CD4-positive, alpha-beta T cell treated with Interferon alpha-2 for 1 hour (primary cell): ENCODE results near the gene COQ8A.

Experiments
- DNase-seq, 2 donors: peaks; one replicate each; pipeline ENCODE4 v3.0.0-alpha.2; 2020 to 2022

COQ8A gene

DNA sequence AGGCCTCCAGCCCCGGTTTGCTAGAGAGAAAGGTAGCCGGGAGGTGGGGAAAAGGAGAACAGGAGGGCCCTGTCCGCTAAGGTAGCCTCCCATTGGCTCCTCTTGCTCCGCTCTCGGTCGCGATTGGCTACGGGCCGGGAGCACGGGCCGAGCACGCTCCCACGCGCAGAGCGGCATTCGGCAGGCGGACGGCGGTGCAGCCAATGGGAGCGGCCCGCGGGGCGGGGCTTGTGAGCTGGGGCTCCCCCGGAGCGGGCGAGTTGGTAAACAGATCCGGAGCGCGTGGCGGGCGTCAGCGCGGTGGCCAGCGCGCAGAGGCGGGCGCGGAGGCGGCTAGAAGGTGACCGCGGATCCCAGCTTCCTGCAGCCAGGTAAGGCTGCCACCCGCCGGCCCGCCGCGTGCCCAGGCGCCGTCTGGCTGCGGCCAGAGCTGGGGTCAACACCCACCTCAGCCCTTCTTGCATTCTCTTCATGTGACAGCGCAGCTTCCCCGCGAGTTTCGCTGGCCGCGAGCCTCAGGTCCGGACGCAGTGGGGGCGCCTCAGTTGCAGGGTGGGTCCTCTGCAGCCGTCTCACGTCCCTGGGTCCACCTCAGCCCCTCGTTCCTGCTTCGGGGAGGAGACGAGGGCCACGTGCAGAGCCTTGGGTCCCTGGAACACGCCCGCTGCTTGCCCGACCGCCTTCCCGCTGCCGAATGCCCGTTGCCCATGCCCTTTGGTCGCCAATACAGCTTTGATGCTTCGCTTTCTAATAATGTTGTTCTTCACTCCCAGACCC lies at the start of gene COQ8A:
COQ8A (plus strand) TSS at position 266 of the 777 bp plus-strand sequence. CDS start 21,092 bp downstream, outside the sequence.
- DNase-seq: peak; percentile 99

GRCh38 chr1:226890331-226891108 lies 49.6 kb upstream of the COQ8A start:
- no peak for DNase-seq

DNA sequence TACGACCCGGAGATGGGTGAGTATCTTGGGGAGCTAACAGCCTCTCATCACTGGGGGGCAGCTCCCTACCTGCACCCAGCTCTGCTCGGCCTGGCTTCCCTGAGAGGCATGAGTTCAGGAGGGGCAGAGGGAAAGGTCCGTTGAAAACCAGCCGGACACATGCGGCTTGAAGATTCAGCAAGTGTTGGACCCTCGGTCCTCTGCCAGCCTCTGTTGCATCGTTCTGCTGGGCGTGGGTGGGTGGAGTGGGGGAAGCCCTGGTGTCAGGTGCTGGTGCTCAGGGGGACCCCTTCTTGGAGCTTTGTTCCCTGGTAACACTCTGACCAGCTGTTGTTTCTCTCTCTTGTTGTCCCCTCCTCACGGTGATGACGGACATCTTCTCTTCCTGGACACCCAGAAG lies 48.7 kb upstream of the COQ8A start:
- DNase-seq: no peak

DNA sequence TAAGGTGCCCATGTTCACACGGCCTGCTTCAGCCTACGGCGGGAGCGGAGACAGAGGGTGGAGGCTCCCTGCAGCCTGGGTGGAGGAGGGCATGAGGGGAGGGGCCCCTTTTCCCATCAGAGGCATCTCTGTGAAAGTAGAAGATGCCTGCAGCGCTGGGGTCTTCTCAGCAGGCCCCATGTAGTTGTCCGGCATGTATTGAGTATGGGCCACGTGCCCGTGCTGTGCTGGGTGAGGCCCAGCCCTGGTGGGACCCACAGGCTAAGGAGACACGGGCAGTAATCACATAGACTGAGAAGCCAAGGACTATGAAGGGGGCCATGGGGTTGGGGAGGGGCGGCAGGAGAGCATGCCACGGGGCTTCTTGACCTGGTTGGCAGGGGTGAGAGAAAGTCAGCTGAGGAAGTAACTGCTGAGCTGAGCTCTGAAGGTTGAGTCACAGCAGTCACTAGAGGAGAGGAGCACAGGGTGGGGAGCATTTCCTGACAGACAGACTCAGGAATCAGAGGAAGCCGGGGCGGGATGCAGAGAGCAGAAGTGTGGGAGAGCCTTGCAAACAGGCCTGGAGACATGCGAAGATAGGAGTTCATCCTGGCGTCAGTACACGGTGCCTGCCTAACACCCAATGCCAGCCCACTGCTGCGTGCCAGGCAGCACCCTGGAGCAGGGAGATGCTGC lies 48.1 kb upstream of the COQ8A start:
- no peak for DNase-seq

GRCh38 chr1:226892524-226892875 lies 47.6 kb upstream of the COQ8A start:
- no peak for DNase-seq

DNA sequence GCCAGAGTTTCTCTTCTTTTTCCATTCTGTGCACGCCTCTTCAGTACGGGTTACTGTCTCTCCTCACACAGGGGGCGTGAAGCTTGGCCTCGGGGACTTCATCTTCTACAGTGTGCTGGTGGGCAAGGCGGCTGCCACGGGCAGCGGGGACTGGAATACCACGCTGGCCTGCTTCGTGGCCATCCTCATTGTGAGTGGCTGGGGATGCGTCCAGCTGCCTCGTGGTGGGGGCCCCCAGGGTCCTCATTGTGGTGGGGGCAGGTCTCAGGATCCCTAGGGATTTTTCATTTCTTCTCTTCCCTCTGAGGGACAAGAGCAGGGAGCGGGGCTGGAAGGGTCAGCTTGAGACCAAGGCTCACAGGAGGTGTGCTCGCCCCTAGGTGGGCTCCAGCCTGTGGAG lies 46.2 kb upstream of the COQ8A start:
- no peak for DNase-seq

GRCh38 chr1:226894826-226895225 lies 45.3 kb upstream of the COQ8A start:
- no peak for DNase-seq

DNA sequence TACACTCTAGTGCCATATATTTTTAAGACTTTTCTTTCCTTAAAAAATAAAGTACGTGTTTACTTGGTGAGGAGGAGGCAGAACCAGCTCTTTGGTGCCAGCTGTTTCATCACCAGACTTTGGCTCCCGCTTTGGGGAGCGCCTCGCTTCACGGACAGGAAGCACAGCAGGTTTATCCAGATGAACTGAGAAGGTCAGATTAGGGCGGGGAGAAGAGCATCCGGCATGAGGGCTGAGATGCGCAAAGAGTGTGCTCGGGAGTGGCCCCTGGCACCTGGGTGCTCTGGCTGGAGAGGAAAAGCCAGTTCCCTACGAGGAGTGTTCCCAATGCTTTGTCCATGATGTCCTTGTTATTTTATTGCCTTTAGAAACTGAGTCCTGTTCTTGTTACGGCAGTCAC lies 44.5 kb upstream of the COQ8A start:
- DNase-seq: no peak

GRCh38 chr1:226898246-226898645 lies 41.8 kb upstream of the COQ8A start:
- DNase-seq: no peak

GRCh38 chr1:226901421-226901820 lies 38.7 kb upstream of the COQ8A start:
- DNase-seq: no peak

DNA sequence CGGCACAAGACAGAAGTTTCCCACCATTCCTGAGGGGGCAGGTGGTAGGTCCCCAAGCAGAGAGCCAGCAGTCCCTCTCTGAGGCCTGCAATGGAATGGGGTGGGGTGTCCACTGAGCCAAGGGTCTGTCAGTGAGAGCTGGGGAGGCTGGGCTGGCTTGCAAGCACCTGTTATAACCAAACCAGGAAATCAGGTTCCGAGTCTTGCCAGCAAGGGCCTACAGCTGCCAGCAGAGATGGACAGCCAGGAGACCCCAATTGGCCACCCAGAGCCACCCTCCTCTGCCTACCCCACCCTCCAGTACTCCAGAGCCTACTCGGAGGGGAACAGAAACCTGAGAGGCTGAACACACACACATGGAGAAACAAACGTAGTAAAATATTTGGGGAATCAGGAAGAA lies 37.5 kb upstream of the COQ8A start:
- no peak for DNase-seq

GRCh38 chr1:226903819-226904716 lies 36.0 kb upstream of the COQ8A start:
- no peak for DNase-seq

- DNase-seq: no peak
These were observed 35.3 kb upstream of the COQ8A start for GRCh38 chr1:226904772-226905171.

DNA sequence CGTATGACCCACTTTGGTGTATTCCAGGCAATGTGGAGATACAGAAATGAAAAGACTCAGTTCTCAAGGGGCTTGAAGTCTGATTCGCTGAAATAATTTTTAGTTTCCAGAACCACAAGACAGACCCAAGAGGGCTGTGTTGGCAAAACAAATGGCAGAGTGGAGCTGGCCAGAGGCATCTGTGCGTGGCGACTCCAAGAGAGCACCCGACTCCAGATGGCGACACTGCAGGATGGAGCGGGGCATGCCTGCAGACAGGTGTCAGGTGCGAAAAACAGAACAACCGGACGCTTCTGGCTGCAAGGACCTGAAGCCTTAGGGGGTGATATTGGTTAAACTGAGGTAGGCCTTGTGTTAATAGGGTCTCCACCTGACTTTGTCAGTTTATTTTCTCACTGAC lies 31.7 kb upstream of the COQ8A start:
- no peak for DNase-seq

GRCh38 chr1:226908913-226909312 lies 31.2 kb upstream of the COQ8A start:
- DNase-seq: no peak

DNA sequence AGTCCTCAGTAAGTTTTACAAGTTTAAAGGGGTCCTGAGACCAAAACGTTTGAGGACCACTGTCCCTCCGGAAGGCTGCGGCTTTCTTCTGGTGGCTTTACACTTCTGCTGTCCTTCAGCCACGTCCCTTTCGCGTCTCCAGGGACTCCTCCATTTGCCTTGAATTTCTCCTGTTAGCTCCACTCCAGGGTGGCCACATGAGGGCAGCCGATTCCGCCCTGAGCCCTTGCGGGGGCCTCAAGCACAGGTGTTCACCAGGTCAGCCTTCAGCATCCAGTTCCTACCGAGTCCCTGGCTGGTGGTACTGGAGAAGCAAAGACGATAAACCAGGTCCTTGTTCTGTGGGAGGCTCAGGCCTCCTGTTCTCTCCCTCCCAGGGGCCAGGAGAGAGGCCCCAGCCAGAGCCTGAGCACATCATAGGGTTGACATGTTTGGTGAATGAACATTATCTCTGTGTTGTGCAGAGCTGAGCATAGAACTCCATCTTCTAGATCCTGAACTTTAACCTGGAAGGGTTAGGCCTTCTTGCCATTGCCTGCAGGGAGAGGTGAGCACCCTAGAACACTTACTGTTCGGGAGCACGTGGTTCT lies 27.4 kb upstream of the COQ8A start:
- peak; percentile 39 to 40 for DNase-seq

GRCh38 chr1:226915672-226915995 lies 24.5 kb upstream of the COQ8A start:
- no peak for DNase-seq

GRCh38 chr1:226916497-226916896 lies 23.6 kb upstream of the COQ8A start:
- DNase-seq: no peak

DNA sequence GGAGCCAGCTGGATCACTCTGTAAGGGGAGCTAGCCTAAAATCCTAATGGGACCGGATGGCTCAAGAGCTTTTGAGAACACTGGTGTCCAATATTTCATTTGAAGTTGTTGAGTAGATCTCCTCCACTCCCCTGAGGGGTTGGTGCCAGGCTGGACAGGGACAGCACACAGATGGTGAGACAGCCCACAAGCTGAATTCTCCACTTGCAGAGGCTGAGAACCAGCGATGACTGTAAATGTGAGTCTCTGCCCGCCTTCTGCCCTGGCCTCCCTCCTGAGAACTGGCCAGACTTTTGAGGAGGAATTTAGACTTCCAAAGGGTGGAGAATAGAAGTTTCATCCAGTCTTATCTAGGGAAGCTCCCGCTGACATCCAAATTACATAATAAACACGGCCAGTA lies 20.5 kb upstream of the COQ8A start:
- DNase-seq: no peak

DNA sequence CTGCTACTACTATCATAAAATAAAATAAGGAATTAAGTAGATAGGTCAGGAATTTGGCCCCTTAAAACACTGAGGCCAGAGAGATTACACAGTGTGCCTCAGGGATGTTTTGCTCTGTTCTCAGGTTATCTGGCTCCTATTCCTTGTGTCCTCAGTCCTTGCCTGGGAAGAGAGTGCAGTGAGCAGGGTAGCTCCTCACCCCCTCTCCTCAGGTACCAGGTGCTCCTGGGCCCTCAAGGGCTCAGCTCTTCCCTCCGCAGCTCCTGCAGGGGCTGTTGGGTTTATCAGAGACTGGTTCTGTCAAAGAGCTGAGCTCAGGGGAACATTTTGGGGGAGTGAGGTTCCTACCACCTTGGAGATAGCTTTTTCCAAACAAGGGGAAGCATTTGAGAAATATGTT lies 20.1 kb upstream of the COQ8A start:
- DNase-seq: no peak

DNA sequence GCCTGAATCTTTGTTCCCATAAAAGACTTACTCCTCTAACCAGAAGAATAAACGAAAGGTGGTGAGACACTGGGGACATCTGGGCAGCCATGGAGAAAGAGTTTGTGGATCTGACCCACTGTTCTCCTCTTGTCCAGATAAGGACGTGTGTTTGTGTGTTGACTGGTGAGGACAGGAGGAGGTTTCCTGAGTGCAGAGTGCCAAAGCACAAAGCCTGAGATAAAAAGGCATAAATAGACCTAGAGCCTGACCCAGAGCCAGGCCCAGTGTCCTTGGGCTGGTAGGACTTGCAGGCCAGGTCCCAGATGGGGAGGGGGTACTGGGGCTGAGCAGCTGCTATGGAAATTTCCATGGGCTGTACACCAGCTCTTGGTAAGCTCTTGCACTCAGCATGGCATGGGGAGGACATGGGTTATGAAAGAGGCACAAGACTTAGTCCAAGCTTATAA lies 19.6 kb upstream of the COQ8A start:
- no peak for DNase-seq

DNA sequence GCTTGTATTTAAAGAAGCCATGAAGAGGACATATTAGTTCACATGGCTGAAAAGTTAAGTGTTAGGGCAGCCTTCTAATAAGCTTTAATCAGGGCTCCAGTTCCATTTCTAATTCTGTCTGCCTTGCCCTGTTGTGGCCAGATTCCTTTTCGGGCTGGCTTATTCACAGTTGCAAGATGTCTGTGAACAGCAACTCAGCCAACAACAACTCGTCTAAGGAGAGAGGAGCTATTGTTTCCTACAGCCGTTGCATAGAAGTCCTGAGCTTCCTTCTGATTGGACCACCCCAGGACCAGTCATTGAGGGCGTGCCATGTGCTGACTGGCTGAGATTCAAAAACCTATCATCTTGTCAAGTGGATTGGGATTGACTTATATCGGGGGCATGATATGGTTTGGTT lies 18.6 kb upstream of the COQ8A start:
- DNase-seq: no peak
